Mucosa of stomach (tissue), 1 donor: ENCODE data around the gene RFC1.
"Not testable (repeated sequence)": the region's sequence is repeated elsewhere in the genome, so short reads cannot be mapped to it uniquely, and the experiment has no call there.

Experiments
- H3K27me3 ChIP-seq: one replicate; pipeline ENCODE4 v1.7.0; 2013; ENCODE audit warnings: mild to moderate bottlenecking, low read length; ENCODE audit not compliant: control insufficient read depth, insufficient read depth
- H3K36me3 ChIP-seq: one replicate; pipeline ENCODE4 v1.7.0; 2013; ENCODE audit warnings: low read length; ENCODE audit not compliant: control insufficient read depth, insufficient read depth
- H3K4me1 ChIP-seq: one replicate; pipeline ENCODE4 v1.7.0; 2013; ENCODE audit warnings: mild to moderate bottlenecking, low read length; ENCODE audit not compliant: control insufficient read depth, insufficient read depth
- H3K4me3 ChIP-seq: one replicate; pipeline ENCODE4 v1.7.0; 2013; ENCODE audit warnings: low read length
- H3K9ac ChIP-seq: one replicate; pipeline ENCODE4 v1.7.0; 2013; ENCODE audit warnings: mild to moderate bottlenecking, low read length, moderate library complexity
- H3K9me3 ChIP-seq: one replicate; pipeline ENCODE4 v1.7.0; 2013; ENCODE audit warnings: mild to moderate bottlenecking, low read length, moderate library complexity; ENCODE audit not compliant: control insufficient read depth
- donor health status: Pancreatic carcinoma.

Gene RFC1

GRCh38 chr4:39365830-39366771 lies at the start of gene RFC1:
TSS of gene RFC1 (minus strand) at chr4:39366362. CDS start at chr4:39366241, 121 bp downstream.
- Histone ChIP-seq H3K27me3 (no peaks in the 10 kb centered on the region), H3K4me3 (peak within 1 kb of the TSS; percentile 81), H3K9ac (peak within 1 kb of the TSS; percentile 91), H3K36me3 (no peaks in the 10 kb centered on the region), H3K4me1 (no peaks in the 10 kb centered on the region), H3K9me3 (no peaks in the 10 kb centered on the region)

GRCh38 chr4:39415678-39416283 lies 49.6 kb upstream of the RFC1 start:
- no peaks in the 10 kb centered on the region for H3K36me3 ChIP-seq
- H3K9ac ChIP-seq = no peak overlapping the region
- H3K4me1 ChIP-seq = no peaks in the 10 kb centered on the region
- H3K4me3 ChIP-seq = no peak overlapping the region
- no peaks in the 10 kb centered on the region for H3K27me3 ChIP-seq
- no peaks in the 10 kb centered on the region for H3K9me3 ChIP-seq

- H3K36me3 ChIP-seq, H3K9me3 ChIP-seq, H3K9ac ChIP-seq, H3K4me1 ChIP-seq, H3K4me3 ChIP-seq, H3K27me3 ChIP-seq: not testable (repeated sequence)
Measured at GRCh38 chr4:39411561-39411960, 45.4 kb upstream of the RFC1 start.

- no peaks in the 10 kb centered on the region for H3K9me3 ChIP-seq
- no peaks in the 10 kb centered on the region for H3K4me1 ChIP-seq
- H3K36me3 ChIP-seq = no peaks in the 10 kb centered on the region
- no peaks in the 10 kb centered on the region for H3K27me3 ChIP-seq
- no peak overlapping the region for H3K9ac ChIP-seq
- H3K4me3 ChIP-seq = no peak overlapping the region
Measured at GRCh38 chr4:39410415-39410814, 44.3 kb upstream of the RFC1 start.

GRCh38 chr4:39407584-39407885 lies 41.4 kb upstream of the RFC1 start:
- Histone ChIP-seq H3K9ac (no peak overlapping the region), H3K4me3 (no peak overlapping the region), H3K27me3 (no peaks in the 10 kb centered on the region), H3K36me3 (no peaks in the 10 kb centered on the region), H3K9me3 (no peaks in the 10 kb centered on the region), H3K4me1 (no peaks in the 10 kb centered on the region)

- no peaks in the 10 kb centered on the region for H3K4me1 ChIP-seq
- H3K36me3 ChIP-seq = no peaks in the 10 kb centered on the region
- no peaks in the 10 kb centered on the region for H3K9me3 ChIP-seq
- H3K27me3 ChIP-seq = no peaks in the 10 kb centered on the region
- no peak within 1 kb of the TSS for H3K4me3 ChIP-seq
- no peak within 1 kb of the TSS for H3K9ac ChIP-seq
Measured at GRCh38 chr4:39406763-39407583, 40.8 kb upstream of the RFC1 start, which contains the start of gene KLB. TSS of gene KLB (plus strand) at chr4:39406930. CDS start at chr4:39406950, 20 bp downstream.

GRCh38 chr4:39401640-39402039 lies 35.5 kb upstream of the RFC1 start:
- H3K4me1 ChIP-seq, H3K36me3 ChIP-seq, H3K9ac ChIP-seq, H3K9me3 ChIP-seq, H3K27me3 ChIP-seq, H3K4me3 ChIP-seq: not testable (repeated sequence)

GRCh38 chr4:39394706-39395105 lies 28.5 kb upstream of the RFC1 start:
- Histone ChIP-seq H3K9me3 (no peaks in the 10 kb centered on the region), H3K27me3 (no peaks in the 10 kb centered on the region), H3K36me3 (no peaks in the 10 kb centered on the region), H3K4me3 (no peak overlapping the region), H3K4me1 (no peaks in the 10 kb centered on the region), H3K9ac (no peak overlapping the region)

GRCh38 chr4:39390603-39391002 lies 24.4 kb upstream of the RFC1 start:
- Histone ChIP-seq H3K9ac (no peak overlapping the region), H3K36me3 (no peaks in the 10 kb centered on the region), H3K4me3 (no peak overlapping the region), H3K9me3 (no peaks in the 10 kb centered on the region), H3K4me1 (no peaks in the 10 kb centered on the region), H3K27me3 (no peaks in the 10 kb centered on the region)

- no peak overlapping the region for H3K9ac ChIP-seq
Measured at GRCh38 chr4:39384563-39384962, 18.4 kb upstream of the RFC1 start.

GRCh38 chr4:39383690-39384089 lies 17.5 kb upstream of the RFC1 start:
- no peak overlapping the region for H3K4me3 ChIP-seq
- no peaks in the 10 kb centered on the region for H3K4me1 ChIP-seq
- no peak overlapping the region for H3K9ac ChIP-seq
- no peaks in the 10 kb centered on the region for H3K9me3 ChIP-seq
- no peaks in the 10 kb centered on the region for H3K27me3 ChIP-seq
- no peaks in the 10 kb centered on the region for H3K36me3 ChIP-seq

More at GRCh38 chr4:39384563-39384962, 18.4 kb upstream of the RFC1 start:
- Histone ChIP-seq H3K4me1 (no peaks in the 10 kb centered on the region), H3K36me3 (no peaks in the 10 kb centered on the region), H3K27me3 (no peaks in the 10 kb centered on the region), H3K9me3 (no peaks in the 10 kb centered on the region), H3K4me3 (no peak overlapping the region)

- Histone ChIP-seq H3K9me3 (no peaks in the 10 kb centered on the region), H3K27me3 (no peaks in the 10 kb centered on the region), H3K9ac (no peak overlapping the region), H3K4me3 (no peak overlapping the region), H3K36me3 (no peaks in the 10 kb centered on the region), H3K4me1 (no peaks in the 10 kb centered on the region)
Measured at GRCh38 chr4:39375478-39375877, 9.3 kb upstream of the RFC1 start.
